Pancreas (tissue), 10 donors: ENCODE results near the gene C18orf32. TPM values are rescaled to one million over a fixed set of nuclear protein-coding genes. Genes with fewer than 3 reads are reported as not detected.

Experiments used
- ATAC-seq, 4 donors: fragments of 200-7000 bp; cut with Tn5 transposase; one replicate each; pipeline versions ENCODE4 v1.8.0 to v1.9.1; 2020; ENCODE audit warnings: mild to moderate bottlenecking in 4 of 4, moderate library complexity in 4 of 4
- DNase-seq, 6 donors: peaks; one replicate each; pipeline ENCODE4 v3.0.0-alpha.2; 2020
- FAIRE-seq: peaks from 2 replicates; lab custom pipeline; 2012; peaks lifted over from hg19 to GRCh38; lab: Jason Lieb, UNC
- H3K27ac ChIP-seq, 4 donors: fragments of 200-600 bp; sonication (generic); 1 replicate in 3 of 4; 2 replicates in 1 of 4; pipeline versions ENCODE4 v1.5.0 to v1.8.0; 2020
- H3K27me3 ChIP-seq, 4 donors: fragments of 200-600 bp; one replicate each; pipeline ENCODE4 v1.8.0; 2021
- H3K36me3 ChIP-seq, 3 donors: fragments of 200-600 bp; sonication (generic) in 1 of 3; one replicate each; pipeline versions ENCODE4 v1.5.0 to v1.8.0; 2020 to 2021
- H3K4me1 ChIP-seq, 3 donors: fragments of 200-600 bp; one replicate each; pipeline ENCODE4 v1.8.0; 2021
- H3K4me3 ChIP-seq, 4 donors: fragments of 200-600 bp; sonication (generic) in 2 of 4; one replicate each; pipeline versions ENCODE4 v1.5.0 to v1.8.0; 2020 to 2021
- H3K9me3 ChIP-seq, 4 donors: fragments of 200-600 bp; one replicate each; pipeline ENCODE4 v1.8.0; 2021
- CTCF ChIP-seq, 4 donors: fragments of 200-600 bp; sonication (generic) in 3 of 4; IDR thresholded peaks; one replicate each; pipeline versions ENCODE4 v1.5.0 to v1.8.0; 2021; ENCODE audit warnings: antibody characterized with exemption in 4 of 4
- WGBS, 2 donors: extraction: QIAGEN DNeasy Blood & Tissue Kit; methylation state at CpG; one replicate each; pipeline ENCODE4 v1.1.7; 2013; 5-methylcytosine and 5-hydroxymethylcytosine counted together
- intact Hi-C, 3 donors: fragments of 100-400 bp; cut with DNase I; formaldehyde crosslinking; loops; one replicate each; pipeline versions ENCODE4 v1.11.1 to v1.14.2; 2022
- polyA plus RNA-seq, 2 donors: library from polyadenylated mRNA; stranded (reverse); fragments of 200-250 nt; gene quantifications; one replicate each; pipeline ENCODE4 v1.2.3, GENCODE V29; 2013
- total RNA-seq, 6 donors: library from RNA; stranded (reverse); fragmentation: NEBNext Ultra II Directional in 4 of 6; extraction: Animal tissue kit (Norgen Biotek cat#: 25700) in 4 of 6; gene quantifications; one replicate each; pipeline versions ENCODE4 v1.2.1 to v1.2.4, GENCODE V29; 2021 to 2023
- donor health status: healthy with polysubstance abuse.
- donor health status: DM: no; HTN: no; CAD: no; lungs with moderate emphysema.
- donor health status: DM: no; HTN: no; CAD: no.
- donor health status: control.
- donor health status: control.
- donor health status: Bipolar disorder and iron deficiency.
- donor health status: DM: yes; HTN: yes; CAD: no.
- donor health status: DM: no; HTN: no; CAD: no.
- donor health status: DM: no; HTN: no; CAD: no.
- donor health status: DM: yes; HTN: yes; CAD: no.

C18orf32 gene
- total and polyA plus RNA-seq, 8 donors: 19.5 to 49.7 (median 28.1) TPM

GRCh38 chr18:49503931-49504330, 16.9 kb upstream of the C18orf32 start:
- ATAC-seq (no peak), DNase-seq (no peak), FAIRE-seq (no peak)
- WGBS, 2 donors: 25 to 34% methylated on average over 1 of the region's 1 CpG
- H3K9me3 ChIP-seq: no peaks in the 10 kb centered on the region
- H3K27me3 ChIP-seq: no peaks in the 10 kb centered on the region
- no peak overlapping the region for H3K27ac ChIP-seq
- TF ChIP-seq CTCF (IDR thresholded peaks at IDR 0.05): no peak
- H3K4me1 ChIP-seq: no peaks in the 10 kb centered on the region
- intact Hi-C loops: no loop called here
- H3K36me3 ChIP-seq: no peaks in the 10 kb centered on the region
- H3K4me3 ChIP-seq: no peak overlapping the region

GRCh38 chr18:49500201-49500921, 13.3 kb upstream of the C18orf32 start:
- no peak for DNase-seq
- no peak for ATAC-seq
- no peaks in the 10 kb centered on the region for H3K27me3 ChIP-seq
- no peak overlapping the region for H3K27ac ChIP-seq
- no peak overlapping the region for H3K4me3 ChIP-seq
- no peak for TF ChIP-seq CTCF (IDR thresholded peaks at IDR 0.05)
- no peaks in the 10 kb centered on the region for H3K36me3 ChIP-seq
- H3K4me1 ChIP-seq: no peaks in the 10 kb centered on the region
- no peaks in the 10 kb centered on the region for H3K9me3 ChIP-seq
- no peak for FAIRE-seq
- 75 to 84% methylated on average over 14 of the region's 14 CpGs for WGBS, 2 donors
- intact Hi-C loops: no loop called here

- Histone ChIP-seq H3K4me1 (no peaks in the 10 kb centered on the region), H3K4me3 (no peak overlapping the region), H3K9me3 (no peaks in the 10 kb centered on the region), H3K27me3 (no peaks in the 10 kb centered on the region), H3K27ac (no peak overlapping the region), H3K36me3 (no peaks in the 10 kb centered on the region)
- ATAC-seq (no peak), FAIRE-seq (no peak), DNase-seq (no peak)
- intact Hi-C loops: no loop called here
- no peak for TF ChIP-seq CTCF (IDR thresholded peaks at IDR 0.05)
- 78 to 83% methylated on average over 16 of the region's 16 CpGs for WGBS, 2 donors
Observed at GRCh38 chr18:49499046-49499637, 12.1 kb upstream of the C18orf32 start.

GRCh38 chr18:49495480-49495879, 8.4 kb upstream of the C18orf32 start:
- 43 to 54% methylated on average over 2 of the region's 2 CpGs for WGBS, 2 donors
- no peaks in the 10 kb centered on the region for H3K9me3 ChIP-seq

More at GRCh38 chr18:49495480-49495879, 8.4 kb upstream of the C18orf32 start:
- FAIRE-seq (no peak), ATAC-seq (no peak), DNase-seq (no peak)
- H3K27me3 ChIP-seq: no peaks in the 10 kb centered on the region
- peaks cover 0 to 6% (median 0%) of the 10 kb centered on the region in 3 donors for H3K36me3 ChIP-seq
- intact Hi-C loops: no loop called here
- H3K4me1 ChIP-seq: peaks cover 4 to 8% (median 7%) of the 10 kb centered on the region in 3 donors
- no peak overlapping the region for H3K27ac ChIP-seq
- TF ChIP-seq CTCF (IDR thresholded peaks at IDR 0.05): no peak
- H3K4me3 ChIP-seq: no peak overlapping the region
